ENCODE results near the gene SULT4A1. TPM values are rescaled to one million over a fixed set of nuclear protein-coding genes. Genes with fewer than 3 reads are reported as not detected.

The SULT4A1 gene
- total RNA-seq, 1 experiment from 2014 or later, result 8.4 TPM

GRCh38 chr22:43818981-43819380 is 43.3 kb downstream of the SULT4A1 start:
- no peak for DNase-seq (ENCODE audit: low read depth, low spot score)
- intact Hi-C loops (cut with micrococcal nuclease), result no loop called here
- CTCF ChIA-PET, result no interaction called here

GRCh38 chr22:43817402-43817801 is 44.9 kb downstream of the SULT4A1 start:
- Histone ChIP-seq H3K4me3 (replicated peaks in 1 of 2; ENCODE audit: low read depth in 1 of 2, low read length in 2 of 2) (no peak overlapping the region), H3K4me1 (ENCODE audit: control insufficient read depth in 1 of 2, insufficient read depth in 2 of 2, low read length in 2 of 2) (peaks cover 0 to 12% of the 10 kb centered on the region in 2 experiments; a peak in 1 of 4 replicates), H3K4me2 (ENCODE audit: low read length) (no peak overlapping the region), H3K27me3 (ENCODE audit: insufficient read depth, low read length) (no peaks in the 10 kb centered on the region), H3K9ac (ENCODE audit: low read length) (no peak overlapping the region), H3K27ac (ENCODE audit: low read depth, low read length) (no peak overlapping the region), H2AFZ (ENCODE audit: low read depth, low read length, poor library complexity, severe bottlenecking) (no peak overlapping the region), H3K9me3 (ENCODE audit: control insufficient read depth in 1 of 2, insufficient read depth in 1 of 2, low read depth in 1 of 2, low read length in 2 of 2) (no peaks in the 10 kb centered on the region), H3K36me3 (ENCODE audit: control insufficient read depth in 1 of 2, insufficient read depth in 2 of 2, low read length in 2 of 2) (no peaks in the 10 kb centered on the region), H3K9me2 (ENCODE audit: insufficient read depth) (no peaks in the 10 kb centered on the region), H3K79me2 (ENCODE audit: insufficient read depth, low read length) (0 out of 2 replicates have a peak, but pooled peaks cover 8% of the 10 kb centered on the region), H4K20me1 (ENCODE audit: insufficient read depth) (no peaks in the 10 kb centered on the region)
- ChIA-PET CTCF (interaction anchor here (1.4 kb wide), 1 partner anchor 10 kb away, joined by 3 read pairs; no protein-coding TSS in a partner anchor), RAD21 (ENCODE audit: low non-redundant PET in 1 of 2, low total read pairs in 2 of 2, uncharacterized antibody in 2 of 2, unreplicated experiment in 2 of 2) (no interaction called here), POLR2A (no interaction called here)
- no TSS peak for BruUV-seq (replicated peaks)
- DNase-seq (ENCODE audit: low read depth, low spot score), result no peak
- no peak for ATAC-seq
- intact Hi-C loops (cut with micrococcal nuclease), result no loop called here
- TF ChIP-seq REST (IDR thresholded peaks at IDR 0.05; ENCODE audit: low read depth) (no peak), POLR2A (IDR thresholded peaks at IDR 0.05; ENCODE audit: borderline replicate concordance, extremely low read depth, insufficient read depth, insufficient read length) (no peak), EZH2phosphoT487 (IDR thresholded peaks at IDR 0.05; ENCODE audit: borderline replicate concordance) (no peak), RAD21 (IDR thresholded peaks at IDR 0.05; ENCODE audit: low read depth) (no peak)

More at GRCh38 chr22:43818981-43819380, 43.3 kb downstream of the SULT4A1 start:
- H3K36me3 ChIP-seq (ENCODE audit: control insufficient read depth in 1 of 2, insufficient read depth in 2 of 2, low read length in 2 of 2), result no peaks in the 10 kb centered on the region
- H3K9ac ChIP-seq (ENCODE audit: low read length), result no peak overlapping the region
- ChIA-PET RAD21 (ENCODE audit: low non-redundant PET in 1 of 2, low total read pairs in 2 of 2, uncharacterized antibody in 2 of 2, unreplicated experiment in 2 of 2) (no interaction called here), POLR2A (no interaction called here)
- H3K79me2 ChIP-seq (ENCODE audit: insufficient read depth, low read length), result no peaks in the 10 kb centered on the region
- H3K27me3 ChIP-seq (ENCODE audit: insufficient read depth, low read length), result no peaks in the 10 kb centered on the region
- TF ChIP-seq POLR2A (IDR thresholded peaks at IDR 0.05; ENCODE audit: borderline replicate concordance, extremely low read depth, insufficient read depth, insufficient read length) (no peak), EGR1 (IDR thresholded peaks at IDR 0.05; ENCODE audit: low read depth) (no peak), SIN3A (IDR thresholded peaks at IDR 0.05; ENCODE audit: low read depth) (no peak), EZH2phosphoT487 (IDR thresholded peaks at IDR 0.05; ENCODE audit: borderline replicate concordance) (no peak)
- no peak overlapping the region for H3K4me3 ChIP-seq (replicated peaks in 1 of 2; ENCODE audit: low read depth in 1 of 2, low read length in 2 of 2)
- no TSS peak for BruUV-seq (replicated peaks)
- no peak overlapping the region for H3K4me2 ChIP-seq (ENCODE audit: low read length)
- no peaks in the 10 kb centered on the region for H3K4me1 ChIP-seq (ENCODE audit: control insufficient read depth in 1 of 2, insufficient read depth in 2 of 2, low read length in 2 of 2)
- no peak for ATAC-seq
- H3K9me2 ChIP-seq (ENCODE audit: insufficient read depth), result no peaks in the 10 kb centered on the region
- H4K20me1 ChIP-seq (ENCODE audit: insufficient read depth), result no peaks in the 10 kb centered on the region
- no peak overlapping the region for H2AFZ ChIP-seq (ENCODE audit: low read depth, low read length, poor library complexity, severe bottlenecking)
- no peaks in the 10 kb centered on the region for H3K9me3 ChIP-seq (ENCODE audit: control insufficient read depth in 1 of 2, insufficient read depth in 1 of 2, low read depth in 1 of 2, low read length in 2 of 2)
- no peak overlapping the region for H3K27ac ChIP-seq (ENCODE audit: low read depth, low read length)

Data from HCT116 (cell line).